Testis (tissue), 2 donors: Measurements from ENCODE around the gene ALKBH2.

Experiments used
- POLR2A ChIP-seq: fragments of 450-650 bp; IDR thresholded peaks from one replicate; pipeline ENCODE4 v1.6.1; 2017; ENCODE audit warnings: antibody characterized with exemption, mild to moderate bottlenecking, moderate library complexity
- TF ChIP-seq, protein P1 (sequence below), 3 experiments: fragments of 450-650 bp in 2 of 3; fragments of 200-600 bp in 1 of 3; sonication (generic) in 1 of 3; IDR thresholded peaks; one replicate each; pipeline ENCODE4 v1.5.1; 2016 to 2019; ENCODE audit warnings: antibody characterized with exemption in 3 of 3, mild to moderate bottlenecking in 2 of 3, moderate library complexity in 1 of 3

GRCh38 chr12:109109746-109110350, 16.6 kb upstream of the ALKBH2 start:
- TF ChIP-seq, protein P1, sequence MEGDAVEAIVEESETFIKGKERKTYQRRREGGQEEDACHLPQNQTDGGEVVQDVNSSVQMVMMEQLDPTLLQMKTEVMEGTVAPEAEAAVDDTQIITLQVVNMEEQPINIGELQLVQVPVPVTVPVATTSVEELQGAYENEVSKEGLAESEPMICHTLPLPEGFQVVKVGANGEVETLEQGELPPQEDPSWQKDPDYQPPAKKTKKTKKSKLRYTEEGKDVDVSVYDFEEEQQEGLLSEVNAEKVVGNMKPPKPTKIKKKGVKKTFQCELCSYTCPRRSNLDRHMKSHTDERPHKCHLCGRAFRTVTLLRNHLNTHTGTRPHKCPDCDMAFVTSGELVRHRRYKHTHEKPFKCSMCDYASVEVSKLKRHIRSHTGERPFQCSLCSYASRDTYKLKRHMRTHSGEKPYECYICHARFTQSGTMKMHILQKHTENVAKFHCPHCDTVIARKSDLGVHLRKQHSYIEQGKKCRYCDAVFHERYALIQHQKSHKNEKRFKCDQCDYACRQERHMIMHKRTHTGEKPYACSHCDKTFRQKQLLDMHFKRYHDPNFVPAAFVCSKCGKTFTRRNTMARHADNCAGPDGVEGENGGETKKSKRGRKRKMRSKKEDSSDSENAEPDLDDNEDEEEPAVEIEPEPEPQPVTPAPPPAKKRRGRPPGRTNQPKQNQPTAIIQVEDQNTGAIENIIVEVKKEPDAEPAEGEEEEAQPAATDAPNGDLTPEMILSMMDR (IDR thresholded peaks at IDR 0.05), result no peak
- no peak for TF ChIP-seq POLR2A
